T-helper 9 cell (primary cell): Measurements from ENCODE around the gene HTR7.
"Not testable (repeated sequence)": the region's sequence is repeated elsewhere in the genome, so short reads cannot be mapped to it uniquely, and the experiment has no call there.

Experiments used
- DNase-seq: peaks from one replicate; pipeline ENCODE4 v3.0.0-alpha.2; 2020
- total RNA-seq, 2 donors: gene quantifications; one replicate each; lab custom pipeline; 2026; lab: John Stamatoyannopoulos, UW

HTR7 gene
- 0 to 0.63 reads per million in 2 donors for total RNA-seq

GRCh38 chr10:90857635-90858460 lies at the start of gene HTR7:
Gene HTR7 (minus strand): TSS chr10:90858039. CDS start chr10:90857671, 368 bp downstream.
- DNase-seq, result peak; percentile 57

- no peak for DNase-seq
Observed at GRCh38 chr10:90906596-90906995, 48.8 kb upstream of the HTR7 start.

DNA sequence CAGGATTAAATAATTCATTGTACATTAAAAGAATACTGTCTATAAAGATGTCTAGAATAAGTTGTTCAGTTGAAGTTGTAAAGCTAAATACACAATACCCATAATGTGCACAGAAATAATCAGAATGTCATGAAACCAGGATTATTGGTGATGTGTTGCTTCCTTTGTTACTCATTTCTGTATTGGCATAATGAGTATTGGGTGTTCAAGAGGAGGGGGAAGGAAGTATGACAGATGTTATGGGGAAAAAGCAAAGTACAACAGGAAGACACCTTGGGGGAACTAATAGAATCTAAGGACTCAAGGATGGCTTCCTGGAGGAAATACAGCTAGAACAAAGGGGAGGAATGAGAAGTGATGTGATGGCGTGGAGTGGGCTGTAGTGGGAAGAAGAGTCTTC lies 48.1 kb upstream of the HTR7 start:
- no peak for DNase-seq

DNA sequence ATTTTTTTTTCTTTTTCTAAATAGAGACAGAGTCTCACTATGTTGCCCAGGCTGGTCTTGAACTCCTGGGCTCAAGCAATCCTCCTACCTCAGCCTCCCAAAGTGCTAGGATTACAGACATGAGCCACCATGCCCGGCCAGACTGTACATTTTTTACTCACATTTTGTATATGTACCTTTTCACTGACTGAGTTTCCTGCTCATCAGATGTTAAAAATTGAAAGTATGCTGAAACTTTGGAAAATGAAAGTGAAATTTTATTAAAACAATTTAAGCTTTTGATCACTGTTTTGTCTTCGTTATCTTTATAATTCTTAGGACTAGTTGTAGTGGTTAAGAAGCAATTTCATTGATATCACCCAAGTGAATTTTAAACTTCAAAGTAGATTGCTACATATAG lies 39.1 kb upstream of the HTR7 start:
- not testable (repeated sequence) for DNase-seq

DNA sequence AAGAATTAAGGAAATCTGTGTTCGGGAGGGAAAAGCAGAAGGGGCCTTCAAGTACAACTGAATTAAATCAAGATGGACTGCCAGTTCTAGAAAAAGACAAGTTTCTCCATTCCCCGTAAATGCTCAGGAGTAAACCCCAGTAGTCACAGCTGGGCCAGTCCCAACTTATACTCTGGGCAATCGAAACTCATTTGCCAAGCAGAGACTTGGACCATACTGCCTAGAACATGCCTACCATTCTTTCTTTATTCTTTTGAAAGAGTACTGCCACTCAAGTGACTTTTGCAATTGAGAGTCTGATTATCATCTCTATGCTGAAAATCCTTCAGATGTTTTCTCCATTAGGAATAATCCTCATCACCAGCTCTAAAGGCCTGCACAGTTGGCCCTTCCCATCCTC lies 35.4 kb upstream of the HTR7 start:
- no peak for DNase-seq

DNA sequence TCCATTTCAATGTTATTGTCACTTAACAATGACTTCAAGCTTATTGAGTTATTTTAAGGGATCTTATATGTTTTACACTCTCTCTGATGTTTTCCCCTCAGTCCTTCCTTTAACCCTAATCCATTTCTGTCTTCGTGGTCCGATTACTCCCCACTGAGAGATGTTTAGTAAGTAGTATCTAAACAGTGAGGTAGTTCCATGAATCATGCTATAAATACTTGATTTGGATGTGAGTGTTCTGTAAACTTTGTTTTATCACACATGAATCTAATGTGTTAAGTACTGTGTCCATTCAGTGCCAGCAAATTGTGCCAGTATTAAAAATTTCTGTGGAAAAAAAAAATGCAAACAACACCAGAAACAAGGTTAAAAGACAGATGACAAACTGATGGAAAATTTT lies 32.5 kb upstream of the HTR7 start:
- no peak for DNase-seq

DNA sequence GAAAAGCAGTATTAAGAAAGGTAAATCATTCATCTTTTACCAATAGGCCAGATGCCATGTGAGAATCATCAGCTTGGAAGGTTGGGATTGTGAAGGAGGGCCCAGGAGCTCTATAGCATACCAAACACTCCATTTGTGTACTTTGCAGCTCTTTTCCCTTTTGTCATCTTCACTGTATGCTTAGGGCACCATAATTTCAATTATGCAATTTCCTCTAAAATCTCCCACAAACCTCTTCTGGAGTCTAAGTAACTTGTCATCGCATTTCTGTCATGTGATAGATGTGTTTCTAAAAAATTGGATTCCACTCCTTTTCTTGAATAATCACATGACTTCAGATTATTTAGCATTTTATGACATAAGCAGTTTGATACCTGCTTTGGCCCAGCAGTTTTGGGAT lies 31.8 kb upstream of the HTR7 start:
- DNase-seq, result no peak

DNA sequence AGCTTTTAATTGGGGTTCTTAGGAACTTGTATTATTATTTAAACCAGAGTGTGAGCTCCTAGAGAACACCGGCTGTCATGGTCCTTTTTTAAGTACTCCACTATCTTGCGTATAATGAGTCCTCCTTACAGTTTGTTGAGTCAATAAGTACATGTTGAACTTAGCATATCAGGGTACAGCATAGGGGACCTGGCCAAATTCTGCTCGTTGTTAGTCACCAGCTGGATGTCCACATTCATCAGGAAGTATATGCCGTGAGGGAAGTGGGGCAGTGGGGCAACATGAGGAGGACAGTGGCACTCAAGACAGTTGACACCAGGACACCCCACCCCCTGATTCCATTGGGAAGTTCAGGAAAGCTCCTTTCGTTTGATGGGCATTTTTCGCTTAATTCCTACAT lies 30.5 kb upstream of the HTR7 start:
- no peak for DNase-seq

DNA sequence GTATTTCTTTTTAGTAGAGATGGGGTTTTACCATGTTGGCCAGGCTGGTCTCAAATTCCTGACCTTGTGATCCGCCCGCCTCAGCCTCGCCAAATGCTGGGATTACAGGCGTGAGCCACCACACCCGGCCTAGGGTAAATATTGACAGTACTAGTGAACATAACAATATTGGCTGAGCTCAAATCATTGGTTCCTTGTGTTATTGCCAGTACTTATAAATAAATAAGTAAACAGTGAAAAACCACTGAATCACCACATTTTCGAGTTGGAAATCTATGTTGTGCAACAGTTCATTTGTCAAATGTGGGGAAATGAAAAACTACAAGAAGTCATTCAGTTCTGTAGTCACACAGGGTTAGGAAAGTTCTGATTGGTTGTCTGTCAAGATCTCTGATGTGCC lies 29.7 kb upstream of the HTR7 start:
- no peak for DNase-seq

DNA sequence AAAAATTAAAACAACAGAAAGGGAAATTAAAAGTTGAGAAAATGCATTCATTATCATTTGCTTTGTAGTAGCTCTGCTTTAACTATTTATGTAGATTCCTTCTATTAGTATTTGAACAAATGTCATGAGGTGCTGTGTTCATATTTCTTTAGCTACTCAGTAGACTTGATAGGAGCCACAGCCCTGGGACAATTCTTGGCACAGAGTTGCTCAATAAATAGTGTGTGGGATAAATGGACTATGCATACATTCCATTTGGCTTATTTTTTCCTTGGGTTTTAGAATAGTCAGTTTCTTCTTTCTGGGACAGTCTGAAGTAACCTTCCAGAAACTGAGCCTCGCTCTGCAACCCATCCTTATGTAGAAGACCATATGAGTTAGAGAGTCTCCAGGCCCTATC lies 27.3 kb upstream of the HTR7 start:
- no peak for DNase-seq

- no peak for DNase-seq
Observed at GRCh38 chr10:90884431-90884830, 26.6 kb upstream of the HTR7 start.

GRCh38 chr10:90880059-90880719 lies 22.4 kb upstream of the HTR7 start:
- not testable (repeated sequence) for DNase-seq

DNA sequence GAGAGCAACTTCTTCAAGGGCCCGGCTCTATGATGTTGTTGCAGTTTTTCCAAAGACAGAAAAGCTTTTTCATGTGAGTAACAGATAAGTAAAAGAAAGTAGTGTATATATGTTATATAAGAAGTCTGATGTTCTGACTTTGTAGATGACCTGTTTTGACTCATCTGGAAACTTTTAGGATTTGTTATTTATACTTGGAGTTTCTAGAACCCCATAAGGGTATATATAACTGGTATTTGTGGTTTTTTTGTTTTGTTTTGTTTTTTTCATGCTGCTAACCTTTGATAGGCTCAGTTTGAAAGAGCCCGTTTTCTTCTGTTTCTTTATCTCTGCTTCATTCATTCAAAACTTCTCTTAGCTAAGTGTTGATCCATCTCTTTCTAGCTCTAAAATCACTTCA lies 21.2 kb upstream of the HTR7 start:
- DNase-seq, result no peak

- no peak for DNase-seq
Observed at GRCh38 chr10:90872648-90873020, 14.8 kb upstream of the HTR7 start.

- DNase-seq, result peak; percentile 70
Observed at GRCh38 chr10:90871766-90872647, 14.2 kb upstream of the HTR7 start, which contains the start of gene RPP30. Gene RPP30 (plus strand): TSS chr10:90871974. CDS start chr10:90871987, 13 bp downstream.

GRCh38 chr10:90871279-90871765 lies 13.5 kb upstream of the HTR7 start:
- DNase-seq, result no peak

DNA sequence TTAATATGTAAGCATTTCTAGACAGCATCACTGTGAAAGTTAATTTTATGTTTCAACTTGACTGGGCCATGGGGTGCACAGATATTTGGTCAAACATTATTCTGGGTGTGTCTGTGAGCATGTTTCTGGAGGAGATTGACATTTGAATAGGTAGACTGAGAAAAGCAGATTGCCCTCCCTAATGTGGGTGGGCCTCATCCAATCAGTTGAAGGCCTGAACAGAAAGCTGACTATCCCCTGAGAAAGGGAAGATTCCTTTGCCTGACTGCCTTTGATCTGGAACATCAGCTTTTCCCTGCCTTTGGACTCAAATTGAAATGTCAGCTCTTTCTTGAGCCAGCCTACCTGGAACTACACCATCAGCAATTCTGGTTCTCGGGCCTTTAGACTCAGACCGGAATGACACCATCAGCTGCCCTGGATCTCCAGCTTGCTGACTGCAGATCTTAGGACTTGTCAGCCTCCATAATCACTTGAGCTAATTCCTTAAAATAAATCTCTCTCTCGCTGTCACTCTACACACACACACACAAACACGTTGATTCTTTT lies 8.3 kb upstream of the HTR7 start:
- no peak for DNase-seq

DNA sequence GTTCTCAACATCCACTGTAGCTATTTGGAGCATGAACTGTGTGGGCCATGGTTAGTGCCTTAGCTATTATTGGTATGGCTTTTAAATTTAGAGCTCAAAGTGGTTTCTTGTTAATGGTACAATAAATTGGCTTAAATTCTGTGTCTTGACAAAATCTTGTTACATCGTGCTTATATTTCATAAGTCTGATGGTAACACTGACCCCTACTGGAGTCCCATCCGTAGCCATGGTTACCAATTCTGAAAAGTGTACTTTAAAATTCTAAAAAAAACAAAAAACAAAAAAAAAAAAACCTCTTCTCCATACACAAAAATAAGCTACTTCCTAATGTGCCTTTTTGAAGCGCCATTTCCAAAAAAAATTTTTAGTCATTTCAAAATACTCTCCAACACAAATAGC lies 7.6 kb upstream of the HTR7 start:
- no peak for DNase-seq

GRCh38 chr10:90862908-90863514 lies 5.2 kb upstream of the HTR7 start:
- DNase-seq, result no peak

DNA sequence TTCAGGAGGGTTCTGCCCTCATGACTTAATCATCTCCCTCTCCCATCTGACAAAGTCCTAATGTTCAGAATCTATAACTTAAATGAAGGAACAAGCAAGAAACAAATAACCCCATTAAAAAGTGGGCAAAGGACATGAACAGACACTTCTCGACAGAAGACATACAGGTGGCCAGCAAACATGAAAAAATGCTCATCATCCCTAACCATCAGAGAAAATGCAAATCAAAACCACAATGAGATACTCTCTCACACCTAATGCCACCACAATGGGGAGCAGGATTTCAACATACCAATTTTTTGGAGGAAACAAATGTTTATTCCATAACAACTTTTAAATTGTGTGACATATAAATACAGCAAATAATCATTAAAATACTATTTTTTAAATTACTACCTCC lies 3.0 kb upstream of the HTR7 start:
- no peak for DNase-seq

DNA sequence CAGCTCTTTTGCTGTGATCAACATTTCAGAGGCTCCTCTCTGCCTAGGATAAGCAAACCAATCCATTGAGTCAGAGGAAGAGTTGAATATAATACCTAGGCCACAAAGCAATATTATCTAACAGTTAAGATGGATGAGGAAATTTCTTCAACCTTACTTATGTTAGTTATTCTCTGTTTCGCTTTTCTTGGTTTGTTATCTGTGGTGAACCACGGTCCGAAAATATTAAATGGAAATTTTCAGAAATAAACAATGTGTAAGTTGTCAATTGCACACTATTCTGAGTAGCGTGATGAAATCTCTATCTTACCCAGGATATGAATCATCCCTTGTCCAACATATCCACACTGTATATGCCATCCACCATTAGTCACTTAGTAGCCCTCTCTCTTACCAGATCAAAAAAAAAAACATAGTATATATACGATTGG lies 1.5 kb upstream of the HTR7 start:
- DNase-seq, result no peak

DNA sequence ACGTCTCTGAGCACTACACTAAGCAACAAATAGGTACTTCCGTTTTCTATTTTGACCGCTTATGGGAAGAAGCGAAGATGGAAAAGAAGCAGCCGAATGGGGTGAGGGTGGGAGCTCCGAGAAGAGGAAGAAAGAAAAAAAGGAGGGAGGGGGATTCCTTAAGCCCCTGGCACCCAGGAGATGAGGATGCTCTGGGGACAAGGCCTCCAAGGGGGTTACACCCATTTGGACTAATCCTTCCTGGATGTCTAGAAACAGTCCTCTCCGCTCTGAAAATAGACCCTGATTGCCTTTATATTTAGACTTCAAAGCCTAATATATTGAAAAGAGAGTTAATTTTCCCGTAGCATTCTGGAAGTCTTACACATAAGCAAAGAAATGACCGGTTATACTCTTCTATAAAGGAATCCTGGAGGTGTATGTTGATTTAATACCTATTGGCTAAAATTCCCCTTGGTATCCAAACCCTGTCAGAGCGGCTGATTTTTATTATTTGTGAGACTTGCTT lies 676 bp upstream of the HTR7 start:
- no peak for DNase-seq
